ENCODE results near the gene KHNYN.

DNA sequence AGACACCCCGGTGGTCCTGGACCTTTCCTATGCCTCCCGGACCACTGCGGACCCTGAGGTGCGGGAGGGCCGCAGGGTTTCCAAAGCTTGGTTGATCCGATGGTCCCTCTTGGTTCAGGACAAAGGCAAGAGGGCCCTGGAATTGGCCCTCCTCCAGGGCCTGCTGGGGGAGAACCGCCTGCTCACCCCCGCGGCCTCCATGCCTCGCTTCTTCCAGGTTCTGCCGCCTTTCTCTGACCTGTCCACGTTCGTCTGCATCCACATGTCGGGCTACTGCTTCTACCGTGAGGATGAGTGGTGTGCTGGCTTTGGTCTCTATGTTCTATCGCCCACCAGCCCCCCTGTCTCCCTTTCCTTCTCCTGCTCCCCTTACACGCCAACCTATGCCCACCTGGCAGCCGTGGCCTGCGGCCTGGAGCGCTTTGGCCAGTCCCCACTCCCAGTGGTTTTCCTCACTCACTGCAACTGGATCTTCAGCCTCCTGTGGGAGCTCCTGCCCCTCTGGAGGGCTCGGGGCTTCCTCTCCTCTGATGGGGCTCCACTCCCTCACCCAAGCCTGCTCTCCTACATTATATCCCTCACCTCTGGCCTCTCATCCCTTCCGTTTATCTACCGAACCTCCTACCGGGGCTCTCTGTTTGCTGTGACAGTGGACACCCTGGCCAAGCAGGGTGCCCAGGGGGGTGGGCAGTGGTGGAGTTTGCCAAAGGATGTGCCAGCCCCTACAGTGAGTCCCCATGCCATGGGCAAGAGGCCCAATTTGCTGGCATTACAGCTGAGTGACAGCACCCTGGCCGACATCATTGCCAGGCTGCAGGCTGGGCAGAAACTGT lies 14.1 kb upstream of the KHNYN start:
- no peak for TF ChIP-seq POLR2A (IDR thresholded peaks at IDR 0.05)
- TF ChIP-seq, protein P1, sequence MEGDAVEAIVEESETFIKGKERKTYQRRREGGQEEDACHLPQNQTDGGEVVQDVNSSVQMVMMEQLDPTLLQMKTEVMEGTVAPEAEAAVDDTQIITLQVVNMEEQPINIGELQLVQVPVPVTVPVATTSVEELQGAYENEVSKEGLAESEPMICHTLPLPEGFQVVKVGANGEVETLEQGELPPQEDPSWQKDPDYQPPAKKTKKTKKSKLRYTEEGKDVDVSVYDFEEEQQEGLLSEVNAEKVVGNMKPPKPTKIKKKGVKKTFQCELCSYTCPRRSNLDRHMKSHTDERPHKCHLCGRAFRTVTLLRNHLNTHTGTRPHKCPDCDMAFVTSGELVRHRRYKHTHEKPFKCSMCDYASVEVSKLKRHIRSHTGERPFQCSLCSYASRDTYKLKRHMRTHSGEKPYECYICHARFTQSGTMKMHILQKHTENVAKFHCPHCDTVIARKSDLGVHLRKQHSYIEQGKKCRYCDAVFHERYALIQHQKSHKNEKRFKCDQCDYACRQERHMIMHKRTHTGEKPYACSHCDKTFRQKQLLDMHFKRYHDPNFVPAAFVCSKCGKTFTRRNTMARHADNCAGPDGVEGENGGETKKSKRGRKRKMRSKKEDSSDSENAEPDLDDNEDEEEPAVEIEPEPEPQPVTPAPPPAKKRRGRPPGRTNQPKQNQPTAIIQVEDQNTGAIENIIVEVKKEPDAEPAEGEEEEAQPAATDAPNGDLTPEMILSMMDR (IDR thresholded peaks at IDR 0.05) = no peak
